HepG2 (cell line): ENCODE data around the gene CDK6. TPM values are rescaled to one million over a fixed set of nuclear protein-coding genes. Genes with fewer than 3 reads are reported as not detected.

Source experiments
- ATF2 ChIP-seq: sonication (generic); formaldehyde crosslinking; IDR thresholded peaks from 2 replicates; pipeline ENCODE4 v1.4.0; 2020; ENCODE audit warnings: missing genetic modification reagents
- CREM ChIP-seq, 2 experiments: sonication (generic) in 1 of 2; formaldehyde crosslinking in 1 of 2; IDR thresholded peaks; 2 replicates each; pipeline versions ENCODE4 v1.4.0 to v1.6.1; 2016 to 2020; ENCODE audit warnings: antibody characterized with exemption in 1 of 2, mild to moderate bottlenecking in 1 of 2, missing genetic modification reagents in 1 of 2
- DMAP1 ChIP-seq: IDR thresholded peaks from 2 replicates; pipeline ENCODE4 v1.6.1; 2016
- ELF4 ChIP-seq: sonication (generic); formaldehyde crosslinking; IDR thresholded peaks from 2 replicates; pipeline ENCODE4 v1.5.0; 2020; ENCODE audit warnings: missing genetic modification reagents, mild to moderate bottlenecking, moderate library complexity, borderline replicate concordance
- ESRRA ChIP-seq: sonication (generic); formaldehyde crosslinking; IDR thresholded peaks from 2 replicates; pipeline ENCODE4 v1.5.1; 2020; ENCODE audit warnings: mild to moderate bottlenecking, low read depth, missing genetic modification reagents
- KDM3A ChIP-seq: IDR thresholded peaks from 2 replicates; pipeline ENCODE4 v1.6.1; 2018; ENCODE audit warnings: low read depth, missing compliant biosample characterization
- MIER3 ChIP-seq: IDR thresholded peaks from 2 replicates; pipeline ENCODE4 v1.6.1; 2016; ENCODE audit warnings: missing compliant biosample characterization, borderline replicate concordance
- NFATC3 ChIP-seq: sonication (generic); formaldehyde crosslinking; IDR thresholded peaks from 2 replicates; pipeline ENCODE4 v1.5.1; 2020; ENCODE audit warnings: mild to moderate bottlenecking, missing genetic modification reagents
- PRDM10 ChIP-seq: sonication (generic); formaldehyde crosslinking; IDR thresholded peaks from 2 replicates; pipeline ENCODE4 v1.4.0; 2020; ENCODE audit warnings: low read depth, missing genetic modification reagents
- THRA ChIP-seq: sonication (generic); formaldehyde crosslinking; IDR thresholded peaks from 2 replicates; pipeline ENCODE4 v1.4.0; 2020; ENCODE audit warnings: missing genetic modification reagents, borderline replicate concordance
- ZFP1 ChIP-seq: IDR thresholded peaks from 2 replicates; pipeline ENCODE4 v1.6.1; 2016
- ZMYM4 ChIP-seq: sonication (generic); formaldehyde crosslinking; IDR thresholded peaks from 2 replicates; pipeline ENCODE4 v1.8.1; 2023; ENCODE audit warnings: mild to moderate bottlenecking, missing genetic modification reagents
- ZNF256 ChIP-seq: sonication (generic); formaldehyde crosslinking; conservative IDR thresholded peaks from 2 replicates; pipeline ENCODE4 v1.4.0; 2020; ENCODE audit warnings: missing genetic modification reagents
- ZNF513 ChIP-seq: sonication (generic); formaldehyde crosslinking; conservative IDR thresholded peaks from 2 replicates; pipeline ENCODE4 v1.5.0; 2020; ENCODE audit warnings: missing genetic modification reagents
- ZNF574 ChIP-seq: sonication (generic); formaldehyde crosslinking; IDR thresholded peaks from 2 replicates; pipeline ENCODE4 v1.4.0; 2020; ENCODE audit warnings: missing genetic modification reagents
- ZNF652 ChIP-seq: IDR thresholded peaks from 2 replicates; pipeline ENCODE4 v1.6.1; 2016; ENCODE audit warnings: low read depth, borderline replicate concordance
- ZSCAN20 ChIP-seq: sonication (generic); formaldehyde crosslinking; IDR thresholded peaks from 2 replicates; pipeline ENCODE4 v1.4.0; 2020; ENCODE audit warnings: missing genetic modification reagents, mild to moderate bottlenecking, borderline replicate concordance
- polyA plus RNA-seq, 8 experiments: library from polyadenylated mRNA; depleted of rRNA in 3 of 8; stranded (reverse) in 7 of 8; unstranded in 1 of 8; fragments of >200 nt; fragmentation: Illumina TruSeq in 4 of 8; extraction: Trizol in 4 of 8; gene quantifications; 2 replicates each; pipeline versions ENCODE4 v1.2.1 to v1.2.3, GENCODE V29; 2011 to 2016; ENCODE audit warnings: low read depth in 4 of 8, missing spikeins in 1 of 8, mixed read lengths in 1 of 8; ENCODE audit not compliant: insufficient read depth in 1 of 8
- total RNA-seq, 5 experiments: library from RNA; depleted of rRNA; stranded (reverse); fragments of >200 nt; fragmentation: Illumina TruSeq; extraction: Trizol; gene quantifications; 2 replicates each; pipeline ENCODE4 v1.2.3, GENCODE V29; 2016; ENCODE audit warnings: low read depth in 1 of 5

The CDK6 gene
- total and polyA plus RNA-seq, 2 of the 13 experiments (the other 11 are each of a cell fraction or from before 2014, with no cell fraction given), result 34.6 to 90.8 TPM

GRCh38 chr7:92809760-92810573 is 26.4 kb downstream of the CDK6 start (continued):
- TF ChIP-seq ZNF513 (CRISPR knock-in tag) (no peak), NFATC3 (CRISPR knock-in tag) (no peak), ZMYM4 (peak; percentile 93), CREM (IDR thresholded peaks at IDR 0.05) (peak; percentile 36; the same call in 1 of the 2 replicates), CREM (CRISPR knock-in tag; IDR thresholded peaks at IDR 0.05) (no peak), ZNF574 (CRISPR knock-in tag) (0 out of 2 replicates have a peak, but pooled peaks have one; percentile 28), ZNF256 (CRISPR knock-in tag) (no peak), ELF4 (CRISPR knock-in tag) (peak; percentile 79), ESRRA (CRISPR knock-in tag) (0 out of 2 replicates have a peak, but pooled peaks have one; percentile 59), ZNF652 (CRISPR knock-in tag) (peak; percentile 62; the same call in 1 of the 2 replicates), ATF2 (CRISPR knock-in tag) (peak; percentile 68; the same call in 1 of the 2 replicates), ZFP1 (0 out of 2 replicates have a peak, but pooled peaks have one; percentile 61), KDM3A (CRISPR knock-in tag) (peak; percentile 26; the same call in 1 of the 2 replicates), MIER3 (CRISPR knock-in tag) (peak; percentile 61; the same call in 1 of the 2 replicates), THRA (CRISPR knock-in tag) (0 out of 2 replicates have a peak, but pooled peaks have one; percentile 12), DMAP1 (CRISPR knock-in tag) (peak; percentile 61; the same call in 1 of the 2 replicates), ZSCAN20 (CRISPR knock-in tag) (no peak), PRDM10 (CRISPR knock-in tag) (0 out of 2 replicates have a peak, but pooled peaks have one; percentile 12)
